Measurements from ENCODE around the gene AFTPH.

DNA sequence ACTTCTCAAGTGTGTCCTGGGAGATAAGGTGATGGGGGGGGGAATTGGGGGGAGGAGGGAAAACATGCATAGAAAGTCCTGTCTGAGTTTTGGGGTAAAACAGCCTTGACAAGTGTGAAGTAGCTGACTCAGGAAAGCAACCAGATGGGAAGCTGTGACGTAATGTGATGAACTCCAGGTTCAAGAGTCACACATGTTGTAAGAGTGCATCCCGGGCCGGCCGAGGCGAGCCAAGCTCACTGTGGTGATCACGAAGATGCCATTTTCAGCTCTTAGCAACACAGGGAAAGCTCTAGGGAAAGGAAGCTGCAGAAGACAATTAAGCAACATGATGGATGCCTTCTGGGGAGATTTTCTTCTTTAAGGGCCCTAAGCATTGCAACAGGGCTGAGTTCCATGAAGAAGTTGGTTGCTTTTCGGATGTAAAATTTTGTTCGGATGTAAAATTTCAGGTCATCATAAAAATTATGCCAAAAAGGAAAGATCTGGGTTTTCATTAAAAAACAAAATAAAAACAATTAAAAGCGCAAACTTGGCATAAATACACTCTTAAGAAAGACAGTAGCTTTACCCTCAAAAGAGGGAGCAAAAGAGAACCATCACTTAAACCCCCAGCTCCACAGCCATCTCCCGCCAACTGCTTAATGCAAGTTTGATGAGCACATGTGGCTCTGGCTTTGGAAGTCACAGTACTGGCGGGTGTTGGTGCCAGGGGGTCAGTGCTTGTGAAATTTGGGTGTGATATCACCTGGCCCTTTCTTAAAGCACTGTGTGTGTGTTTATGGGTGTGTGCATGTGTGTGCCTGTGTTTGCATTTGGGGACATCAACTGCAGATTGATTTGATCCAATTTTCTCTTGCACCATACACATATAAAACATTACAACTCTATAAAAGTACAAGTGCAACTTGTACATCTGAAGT is 110.5 kb downstream of the AFTPH start:
- TF ChIP-seq, protein P1, sequence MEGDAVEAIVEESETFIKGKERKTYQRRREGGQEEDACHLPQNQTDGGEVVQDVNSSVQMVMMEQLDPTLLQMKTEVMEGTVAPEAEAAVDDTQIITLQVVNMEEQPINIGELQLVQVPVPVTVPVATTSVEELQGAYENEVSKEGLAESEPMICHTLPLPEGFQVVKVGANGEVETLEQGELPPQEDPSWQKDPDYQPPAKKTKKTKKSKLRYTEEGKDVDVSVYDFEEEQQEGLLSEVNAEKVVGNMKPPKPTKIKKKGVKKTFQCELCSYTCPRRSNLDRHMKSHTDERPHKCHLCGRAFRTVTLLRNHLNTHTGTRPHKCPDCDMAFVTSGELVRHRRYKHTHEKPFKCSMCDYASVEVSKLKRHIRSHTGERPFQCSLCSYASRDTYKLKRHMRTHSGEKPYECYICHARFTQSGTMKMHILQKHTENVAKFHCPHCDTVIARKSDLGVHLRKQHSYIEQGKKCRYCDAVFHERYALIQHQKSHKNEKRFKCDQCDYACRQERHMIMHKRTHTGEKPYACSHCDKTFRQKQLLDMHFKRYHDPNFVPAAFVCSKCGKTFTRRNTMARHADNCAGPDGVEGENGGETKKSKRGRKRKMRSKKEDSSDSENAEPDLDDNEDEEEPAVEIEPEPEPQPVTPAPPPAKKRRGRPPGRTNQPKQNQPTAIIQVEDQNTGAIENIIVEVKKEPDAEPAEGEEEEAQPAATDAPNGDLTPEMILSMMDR (IDR thresholded peaks at IDR 0.05): no peak
- TF ChIP-seq POLR2AphosphoS5 (IDR thresholded peaks at IDR 0.05; ENCODE audit: low read depth, low read length) (no peak), SIN3A (IDR thresholded peaks at IDR 0.05; ENCODE audit: borderline replicate concordance, insufficient read depth, low read depth, low read length) (no peak)
